Activated CD8-positive, alpha-beta T cell treated with anti-CD3 and anti-CD28 coated beads for 36 hours (primary cell): ENCODE measurements around the gene COL19A1. TPM values are rescaled to one million over a fixed set of nuclear protein-coding genes. Genes with fewer than 3 reads are reported as not detected.

Experiments
- ATAC-seq: fragments of 200-7000 bp; cut with Tn5 transposase; one replicate; pipeline ENCODE4 v1.10.0; 2021; ENCODE audit warnings: mild to moderate bottlenecking, moderate library complexity
- CTCF ChIA-PET: fragments of 350-600 bp; sonication (Branson Sonifier 250); formaldehyde crosslinking; loops from one replicate; lab custom pipeline; 2021; ENCODE audit warnings: antibody characterized with exemption; lab: Charles Lee
- POLR2A ChIA-PET: fragments of 350-600 bp; sonication (Branson Sonifier 250); formaldehyde crosslinking; loops from one replicate; lab custom pipeline; 2021; ENCODE audit warnings: antibody characterized with exemption; lab: Charles Lee
- DNase-seq: peaks from one replicate; pipeline ENCODE4 v3.0.0-alpha.2; 2020
- H3K27ac Mint-ChIP-seq: one replicate; pipeline ENCODE4 v1.8.0; 2021; ENCODE audit warnings: mild to moderate bottlenecking, mixed read lengths
- H3K27me3 Mint-ChIP-seq: one replicate; pipeline ENCODE4 v1.8.0; 2021; ENCODE audit warnings: mixed read lengths
- H3K36me3 Mint-ChIP-seq: one replicate; pipeline ENCODE4 v1.8.0; 2021; ENCODE audit warnings: low read depth, mixed read lengths
- H3K4me1 Mint-ChIP-seq: one replicate; pipeline ENCODE4 v1.8.0; 2021; ENCODE audit warnings: low read depth, mixed read lengths
- H3K4me3 Mint-ChIP-seq: one replicate; pipeline ENCODE4 v1.8.0; 2021; ENCODE audit warnings: mild to moderate bottlenecking, moderate library complexity, mixed read lengths
- H3K9me3 Mint-ChIP-seq: one replicate; pipeline ENCODE4 v1.8.0; 2021; ENCODE audit warnings: mixed read lengths
- CTCF ChIP-seq: fragments of 200-600 bp; IDR thresholded peaks from one replicate; pipeline ENCODE4 v1.8.0; 2022; ENCODE audit warnings: antibody characterized with exemption, mild to moderate bottlenecking
- intact Hi-C: fragments of 100-400 bp; cut with micrococcal nuclease; formaldehyde crosslinking; loops from one replicate; pipeline ENCODE4 v1.10.0; 2022
- total RNA-seq, 2 experiments: library from RNA; stranded (reverse); gene quantifications; one replicate each; pipeline ENCODE4 v1.2.3, GENCODE V29; 2021

COL19A1 gene
- total RNA-seq, 2 experiments from 2014 or later = 0.14 TPM; not detected in 1

GRCh38 chr6:70150521-70150920 is 284.2 kb downstream of the COL19A1 start:
- H3K4me3 Mint-ChIP-seq = no peak overlapping the region

GRCh38 chr6:70151616-70152015 is 285.3 kb downstream of the COL19A1 start:
- Mint-ChIP-seq H3K36me3 (no peaks in the 10 kb centered on the region), H3K4me3 (no peak overlapping the region), H3K27me3 (peaks cover 2% of the 10 kb centered on the region), H3K9me3 (no peaks in the 10 kb centered on the region), H3K4me1 (no peaks in the 10 kb centered on the region), H3K27ac (no peak overlapping the region)
- POLR2A ChIA-PET = no interaction called here
- intact Hi-C loops = no loop called here
- ATAC-seq = no peak
- TF ChIP-seq CTCF = no peak
- CTCF ChIA-PET = no interaction called here
- no peak for DNase-seq

More at GRCh38 chr6:70150521-70150920, 284.2 kb downstream of the COL19A1 start:
- H3K27me3 Mint-ChIP-seq = no peaks in the 10 kb centered on the region
- TF ChIP-seq CTCF = no peak
- DNase-seq (no peak), ATAC-seq (no peak)
- intact Hi-C loops = no loop called here
- no peaks in the 10 kb centered on the region for H3K36me3 Mint-ChIP-seq
- no peaks in the 10 kb centered on the region for H3K4me1 Mint-ChIP-seq
- ChIA-PET CTCF (no interaction called here), POLR2A (no interaction called here)
- no peaks in the 10 kb centered on the region for H3K9me3 Mint-ChIP-seq
- no peak overlapping the region for H3K27ac Mint-ChIP-seq

- Mint-ChIP-seq H3K4me1 (no peaks in the 10 kb centered on the region), H3K4me3 (no peak overlapping the region), H3K9me3 (no peaks in the 10 kb centered on the region), H3K36me3 (no peaks in the 10 kb centered on the region), H3K27me3 (peaks cover 2% of the 10 kb centered on the region), H3K27ac (no peak overlapping the region)
- POLR2A ChIA-PET = no interaction called here
- intact Hi-C loops = no loop called here
- ATAC-seq (no peak), DNase-seq (no peak)
- CTCF ChIA-PET = no interaction called here
- TF ChIP-seq CTCF = no peak
Measured at GRCh38 chr6:70152786-70153185, 286.4 kb downstream of the COL19A1 start.

GRCh38 chr6:70157086-70157485 is 290.7 kb downstream of the COL19A1 start:
- Mint-ChIP-seq H3K4me1 (no peaks in the 10 kb centered on the region), H3K9me3 (no peaks in the 10 kb centered on the region), H3K4me3 (no peak overlapping the region), H3K27me3 (peaks cover 2% of the 10 kb centered on the region), H3K27ac (no peak overlapping the region), H3K36me3 (no peaks in the 10 kb centered on the region)
- intact Hi-C loops = no loop called here
- POLR2A ChIA-PET = no interaction called here
- CTCF ChIA-PET = interaction anchor here (1.0 kb wide), 1 partner anchor 9 kb away, joined by 4 read pairs; no protein-coding TSS in a partner anchor
- TF ChIP-seq CTCF = no peak
- ATAC-seq (no peak), DNase-seq (no peak)

GRCh38 chr6:70160276-70160675 is 293.9 kb downstream of the COL19A1 start:
- H3K4me3 Mint-ChIP-seq = no peak overlapping the region
- no peak for DNase-seq
- peaks cover 11% of the 10 kb centered on the region for H3K27me3 Mint-ChIP-seq
- no peak overlapping the region for H3K27ac Mint-ChIP-seq
- ATAC-seq = no peak
- H3K36me3 Mint-ChIP-seq = no peaks in the 10 kb centered on the region
- CTCF ChIA-PET = no interaction called here
- intact Hi-C loops = no loop called here
- TF ChIP-seq CTCF = no peak
- POLR2A ChIA-PET = no interaction called here
- H3K9me3 Mint-ChIP-seq = no peaks in the 10 kb centered on the region
- H3K4me1 Mint-ChIP-seq = no peaks in the 10 kb centered on the region
